HTERT RPE-1 (cell line): ENCODE results near the gene MYOC.
"Not testable (repeated sequence)": the region's sequence is repeated elsewhere in the genome, so short reads cannot be mapped to it uniquely, and the experiment has no call there.

Source experiments
- in situ Hi-C: fragments of 300-500 bp; cut with MboI; formaldehyde crosslinking; loops from 4 replicates; pipeline ENCODE4 v1.14.3; 2020; ENCODE audit warnings: low sequenced_read_pairs

MYOC gene

GRCh38 chr1:171654201-171654941, 1.9 kb upstream of the MYOC start:
- in situ Hi-C loops = no loop called here

DNA sequence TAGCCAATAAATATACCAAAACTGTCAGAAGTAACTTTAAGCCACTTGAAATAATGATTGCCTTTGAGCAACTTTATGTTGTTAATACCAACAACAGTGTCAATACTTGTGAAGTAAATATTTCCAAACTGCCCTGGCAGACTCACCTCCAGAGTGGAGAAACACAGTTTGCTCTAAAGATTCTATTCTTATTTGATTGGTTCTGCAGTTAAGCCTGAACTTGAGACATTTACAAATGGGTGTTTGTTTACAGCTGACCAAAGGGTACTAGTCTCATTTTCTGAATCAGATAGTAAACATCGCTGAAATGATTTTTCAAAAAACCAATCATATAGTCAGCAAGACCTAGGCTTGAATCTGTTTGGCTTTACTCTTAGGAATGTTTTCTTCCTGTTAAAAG, 1.3 kb upstream of the MYOC start:
- in situ Hi-C loops = no loop called here

DNA sequence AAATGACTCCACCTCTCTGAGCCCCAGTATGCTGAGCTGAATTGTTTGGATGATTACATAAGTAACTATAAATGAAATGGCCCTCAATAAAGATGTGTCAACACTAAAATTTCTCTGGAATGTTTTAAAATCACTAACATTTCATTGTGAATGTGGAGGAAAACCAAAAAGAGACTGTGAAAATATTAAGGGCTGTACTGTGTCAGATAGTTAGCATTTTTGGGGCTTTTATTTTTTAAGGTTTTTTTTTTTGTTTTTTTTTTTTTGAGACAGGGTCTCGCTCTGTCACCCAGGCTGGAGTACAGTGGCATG, 6.3 kb downstream of the MYOC start:
- in situ Hi-C loops = no loop called here

- in situ Hi-C loops = no loop called here
These were observed 6.8 kb downstream of the MYOC start for GRCh38 chr1:171645553-171646248.

DNA sequence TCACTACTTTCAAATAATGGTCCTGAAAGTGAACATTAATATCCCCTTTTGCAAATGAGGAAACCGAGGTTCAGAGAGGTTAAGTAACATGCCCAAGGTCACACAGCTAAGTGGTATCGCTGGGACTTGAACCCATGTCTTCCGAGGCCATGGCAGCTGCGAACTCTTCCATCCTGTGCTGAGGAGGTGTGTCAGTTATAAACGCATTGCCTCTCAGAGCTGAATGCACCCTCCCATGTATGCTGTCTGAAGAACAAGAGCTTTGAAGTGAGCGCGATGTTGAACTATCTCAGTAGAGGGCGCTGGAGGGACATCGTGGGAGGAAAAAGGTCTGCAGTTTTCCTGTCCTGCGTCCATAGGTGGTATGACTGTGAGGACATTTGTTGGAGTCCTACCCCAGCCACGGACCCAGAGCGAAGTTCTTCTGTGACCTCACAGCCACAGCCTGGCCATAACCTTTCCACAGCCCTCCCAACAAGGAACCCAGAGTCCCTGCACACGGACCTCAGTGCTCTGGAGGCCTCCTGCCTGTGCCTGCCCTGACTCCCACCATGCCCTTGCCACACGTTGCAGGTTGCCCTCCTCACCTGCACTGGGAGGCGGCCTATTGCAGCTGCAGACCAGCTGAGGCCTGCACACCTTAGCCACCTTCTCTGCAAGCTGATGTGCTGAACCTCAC, 7.5 kb downstream of the MYOC start:
- in situ Hi-C loops = no loop called here

DNA sequence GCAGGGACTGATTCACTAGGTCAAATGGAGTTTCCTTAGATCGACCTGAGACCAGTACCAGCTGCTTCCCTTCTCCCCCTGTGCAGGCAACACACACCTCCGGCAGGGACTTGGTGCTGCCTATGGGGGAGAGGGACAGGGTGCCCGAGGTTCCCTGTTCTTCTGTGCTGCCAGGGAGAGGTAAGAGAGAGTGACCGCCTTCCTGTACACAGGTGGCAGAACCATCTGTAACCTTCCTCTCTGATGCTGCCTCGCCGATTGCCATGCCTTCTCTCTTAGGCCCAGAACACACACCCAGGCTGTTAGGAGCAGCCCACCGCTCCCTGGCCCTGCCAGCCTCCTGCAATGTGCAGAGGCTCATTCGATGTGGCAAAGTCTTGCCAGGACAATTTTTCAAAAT, 9.3 kb downstream of the MYOC start:
- in situ Hi-C loops = no loop called here

DNA sequence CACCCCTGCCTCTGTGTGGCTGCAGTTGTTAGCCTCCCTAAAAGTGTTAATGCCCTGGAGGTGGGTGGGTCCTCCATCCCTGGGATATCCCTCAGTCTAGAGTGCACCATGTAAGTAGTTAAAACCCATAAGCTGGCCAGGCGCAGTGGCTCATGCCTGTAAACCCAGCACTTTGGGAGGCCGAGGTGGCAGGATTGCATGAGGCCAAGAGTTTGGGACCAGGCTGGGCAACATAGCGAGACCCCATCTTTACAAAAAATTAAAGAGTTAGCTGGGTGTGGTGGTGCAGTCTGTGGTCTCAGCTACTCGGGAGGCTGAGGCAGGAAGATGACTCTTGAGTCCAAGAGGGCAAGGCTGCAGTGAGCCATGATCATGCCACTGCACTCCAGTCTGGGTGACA, 10.3 kb downstream of the MYOC start:
- in situ Hi-C loops = no loop called here

GRCh38 chr1:171641076-171641864, 11.2 kb downstream of the MYOC start:
- in situ Hi-C loops = no loop called here

DNA sequence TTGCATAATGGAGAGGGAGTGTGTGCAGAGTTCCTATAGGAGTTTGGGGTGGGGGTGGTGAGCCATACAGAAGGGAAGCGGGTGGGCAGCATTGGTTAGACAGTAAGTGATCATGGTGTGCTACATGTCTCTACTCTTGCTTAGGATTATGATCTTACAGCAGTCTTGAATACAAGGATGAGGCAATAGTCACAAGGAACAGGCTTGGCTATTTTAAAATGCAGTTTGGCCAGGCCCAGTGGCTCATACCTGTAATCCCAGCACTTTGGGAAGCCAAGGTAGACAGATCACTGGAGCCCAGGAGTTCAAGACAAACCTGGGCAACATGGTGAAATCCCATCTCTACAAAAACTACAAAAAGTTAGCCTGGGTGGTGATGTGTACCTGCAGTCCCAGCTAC, 12.3 kb downstream of the MYOC start:
- in situ Hi-C loops = no loop called here

DNA sequence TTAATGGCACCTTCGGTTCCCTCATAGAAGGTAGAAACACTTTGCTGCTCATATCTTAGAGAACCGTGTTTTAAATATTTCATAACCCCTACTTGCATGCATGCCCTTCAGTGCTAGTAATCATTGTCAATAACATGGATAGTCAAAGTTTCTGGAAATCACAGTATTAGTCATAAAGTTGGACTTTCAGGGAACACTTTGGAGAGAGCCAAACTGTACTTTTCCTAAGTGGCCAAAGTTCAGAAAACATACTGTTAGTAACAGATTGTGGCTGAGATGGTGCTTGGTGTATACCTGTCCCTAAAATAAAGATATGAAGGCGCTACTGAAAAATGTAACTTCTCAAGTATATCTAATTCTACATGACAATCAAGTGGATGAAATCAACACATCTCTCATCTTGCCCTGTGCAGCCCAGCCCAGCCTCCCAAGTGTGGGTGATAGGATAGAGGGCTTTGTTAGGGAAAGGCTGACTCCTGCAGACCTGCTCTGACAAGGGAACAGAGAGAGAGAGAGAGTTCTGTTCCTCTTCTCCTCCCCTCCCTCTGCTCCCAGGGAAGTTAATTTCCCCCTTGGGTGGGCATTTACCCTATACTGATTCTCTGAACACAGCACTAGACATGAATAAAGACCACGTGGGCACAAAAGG, 14.4 kb downstream of the MYOC start:
- in situ Hi-C loops = no loop called here

GRCh38 chr1:171636141-171636540, 16.3 kb downstream of the MYOC start:
- in situ Hi-C loops = no loop called here

DNA sequence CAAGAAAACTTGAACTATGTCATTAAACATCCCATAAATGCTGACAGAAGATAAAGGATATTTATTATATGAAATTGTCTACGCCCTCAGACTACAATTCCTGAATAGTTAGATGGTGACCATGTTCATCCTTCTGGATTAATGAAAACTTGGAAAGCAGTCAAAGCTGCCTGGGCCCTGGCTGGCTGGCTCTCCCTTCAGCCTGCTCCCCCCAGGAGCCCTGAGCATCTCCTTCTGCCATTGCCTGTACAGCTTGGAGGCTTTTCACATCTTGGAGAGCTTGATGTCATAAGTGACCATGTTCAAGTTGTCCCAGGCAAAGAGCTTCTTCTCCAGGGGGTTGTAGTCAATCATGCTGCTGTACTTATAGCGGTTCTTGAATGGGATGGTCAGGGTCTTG, 16.8 kb downstream of the MYOC start:
- in situ Hi-C loops = no loop called here

GRCh38 chr1:171628225-171628624, 24.3 kb downstream of the MYOC start:
- in situ Hi-C loops = no loop called here

DNA sequence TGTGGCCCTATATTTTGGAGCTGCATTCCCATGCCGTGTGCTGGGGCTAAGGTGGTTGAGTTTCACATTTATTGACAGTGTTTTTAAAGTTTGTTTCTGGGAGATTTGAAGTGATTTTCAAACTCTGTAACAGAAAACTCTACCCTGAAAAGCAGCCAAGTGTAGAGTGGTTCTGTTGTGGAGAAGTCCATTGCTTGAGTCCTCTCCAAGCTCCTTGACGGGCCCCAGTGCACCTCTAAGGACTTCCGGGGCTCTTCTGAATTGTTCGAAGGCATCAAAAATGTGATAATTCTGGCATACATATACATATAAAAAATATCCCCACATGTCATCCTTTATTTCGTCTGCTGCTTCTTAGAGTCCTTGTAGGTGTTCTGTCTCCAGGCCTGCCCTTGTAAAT, 25.5 kb downstream of the MYOC start:
- in situ Hi-C loops = no loop called here

DNA sequence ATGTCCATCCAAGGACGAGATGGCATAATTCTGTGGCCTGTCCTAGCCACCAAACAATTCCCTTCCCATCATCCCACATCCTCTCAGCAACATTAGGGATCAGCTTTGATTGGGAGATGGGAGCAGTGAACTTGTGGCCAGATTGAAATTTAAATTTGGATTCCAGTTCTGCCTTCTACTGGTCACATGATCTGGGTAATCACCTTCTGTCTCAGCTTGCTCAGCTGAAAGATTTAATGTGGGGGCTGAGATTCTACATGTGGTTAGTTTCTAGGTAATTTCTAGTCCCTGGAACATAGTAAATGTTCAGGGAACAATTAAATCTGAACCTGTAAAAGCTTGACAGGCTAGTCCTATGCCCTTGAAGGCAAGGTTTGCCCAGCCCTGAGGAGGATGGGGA, 27.3 kb downstream of the MYOC start:
- in situ Hi-C loops = no loop called here

- in situ Hi-C loops = no loop called here
These were observed 28.7 kb downstream of the MYOC start for GRCh38 chr1:171623651-171624331.

DNA sequence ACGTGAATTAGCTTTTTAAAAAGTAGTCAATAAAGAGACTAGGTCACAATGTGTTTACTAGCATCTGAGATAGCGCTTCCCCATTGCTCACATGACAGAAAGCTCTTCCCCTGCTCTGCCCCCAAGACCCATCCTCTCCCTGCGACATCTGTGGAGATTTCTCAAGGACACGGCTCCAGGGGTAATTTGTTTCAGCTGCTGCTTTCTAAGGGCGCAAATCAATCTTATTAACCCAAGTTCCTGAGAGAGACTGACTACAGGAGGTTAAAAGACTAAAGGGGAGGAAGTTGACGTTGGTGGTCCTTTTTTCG, 30.4 kb downstream of the MYOC start, which contains the start of gene MYOCOS:
Gene MYOCOS, plus strand, starts transcription at position 92 of the 311 bp plus-strand sequence. CDS start 1,641 bp downstream, outside the sequence.
- in situ Hi-C loops = no loop called here

GRCh38 chr1:171616586-171616985, 35.9 kb downstream of the MYOC start:
- in situ Hi-C loops = no loop called here

DNA sequence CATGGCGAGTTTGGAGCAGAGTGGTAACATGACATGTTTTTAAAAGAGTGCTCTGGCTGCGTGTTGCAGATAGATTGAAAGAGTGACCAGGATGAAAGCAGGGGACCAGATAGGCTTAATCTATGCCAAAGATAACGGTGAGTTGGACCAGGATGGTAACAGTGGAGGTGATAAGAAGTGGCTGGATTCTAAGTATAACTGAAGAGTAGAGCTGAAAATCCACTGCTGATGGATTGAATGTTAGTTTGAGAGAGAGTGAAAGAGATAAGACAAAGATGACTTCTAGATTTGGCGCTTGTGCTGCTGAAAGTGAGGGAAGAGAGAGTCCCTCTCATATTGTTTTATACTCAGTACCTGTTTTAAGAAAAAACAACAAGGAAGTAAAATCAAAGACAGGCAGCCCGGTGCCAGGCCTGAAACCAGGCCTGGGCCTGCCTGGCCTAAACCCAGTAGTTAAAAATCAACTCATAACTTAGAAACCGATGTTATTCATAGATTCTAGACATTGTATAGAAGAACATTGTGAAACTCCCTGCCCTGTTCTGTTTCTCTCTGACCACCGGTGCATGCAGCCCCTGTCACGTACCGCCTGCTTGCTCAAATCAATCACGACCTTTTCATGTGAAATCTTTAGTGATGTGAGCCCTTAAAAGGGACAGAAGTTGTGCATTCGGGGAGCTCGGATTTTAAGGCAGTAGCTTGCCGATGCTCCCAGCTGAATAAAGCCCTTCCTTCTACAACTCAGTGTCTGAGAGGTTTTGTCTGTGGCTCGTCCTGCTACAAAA, 37.2 kb downstream of the MYOC start:
- in situ Hi-C loops = not testable (repeated sequence)

- in situ Hi-C loops = no loop called here
These were observed 39.2 kb downstream of the MYOC start for GRCh38 chr1:171613282-171613681.
